Natural killer cell (primary cell): ENCODE measurements around the gene ZNF618. TPM values are rescaled to one million over a fixed set of nuclear protein-coding genes. Genes with fewer than 3 reads are reported as not detected.

Experiments
- ATAC-seq, 3 donors: fragments of 150-1000 bp in 2 of 3; fragments of 200-7000 bp in 1 of 3; cut with Tn5 transposase; 1 replicate in 1 of 3; 2 replicates in 2 of 3; pipeline ENCODE4 v1.10.0; 2021; ENCODE audit warnings: mild to moderate bottlenecking in 2 of 3, moderate library complexity in 2 of 3
- DNase-seq, 2 donors: peaks; one replicate each; pipeline versions ENCODE4 v3.0.0 to v3.0.0-alpha.2; 2013 to 2021; ENCODE audit warnings: mixed read lengths in 1 of 2
- H3K27ac ChIP-seq: one replicate; pipeline ENCODE4 v1.5.1; 2013; ENCODE audit warnings: mild to moderate bottlenecking, low read length
- H3K27me3 ChIP-seq: one replicate; pipeline ENCODE4 v1.6.1; 2013; ENCODE audit warnings: low read length; ENCODE audit not compliant: control insufficient read depth, insufficient read depth
- H3K36me3 ChIP-seq: one replicate; pipeline ENCODE4 v1.6.1; 2013; ENCODE audit warnings: low read length; ENCODE audit not compliant: control insufficient read depth, insufficient read depth
- H3K4me1 ChIP-seq: one replicate; pipeline ENCODE4 v1.6.1; 2013; ENCODE audit warnings: low read length; ENCODE audit not compliant: control insufficient read depth, insufficient read depth
- H3K4me3 ChIP-seq: one replicate; pipeline ENCODE4 v1.5.1; 2013; ENCODE audit warnings: low read length
- H3K9me3 ChIP-seq: one replicate; pipeline ENCODE4 v1.6.1; 2013; ENCODE audit warnings: low read length; ENCODE audit not compliant: control insufficient read depth, insufficient read depth
- H3K27ac Mint-ChIP-seq, 2 donors: one replicate each; pipeline ENCODE4 v1.8.0; 2022; ENCODE audit warnings: mild to moderate bottlenecking in 2 of 2, mixed read lengths in 2 of 2, moderate library complexity in 1 of 2
- H3K27me3 Mint-ChIP-seq, 2 donors: one replicate each; pipeline ENCODE4 v1.8.0; 2022; ENCODE audit warnings: low read depth in 2 of 2, mixed read lengths in 2 of 2
- H3K36me3 Mint-ChIP-seq: one replicate; pipeline ENCODE4 v1.8.0; 2022; ENCODE audit warnings: mixed read lengths
- H3K4me1 Mint-ChIP-seq, 2 donors: one replicate each; pipeline ENCODE4 v1.8.0; 2022; ENCODE audit warnings: mixed read lengths in 2 of 2
- H3K4me3 Mint-ChIP-seq: one replicate; pipeline ENCODE4 v1.8.0; 2022; ENCODE audit warnings: mild to moderate bottlenecking, moderate library complexity, mixed read lengths
- H3K9me3 Mint-ChIP-seq, 2 donors: one replicate each; pipeline ENCODE4 v1.8.0; 2022; ENCODE audit warnings: mixed read lengths in 2 of 2
- WGBS: methylation state at CpG from one replicate; pipeline ENCODE4 v1.1.7; 2013; ENCODE audit warnings: missing lambda C conversion rate; ENCODE audit not compliant: insufficient coverage; 5-methylcytosine and 5-hydroxymethylcytosine counted together
- intact Hi-C: fragments of 100-400 bp; cut with micrococcal nuclease; formaldehyde crosslinking; loops from one replicate; pipeline ENCODE4 v1.14.2; 2022
- total RNA-seq, 4 donors: library from RNA; stranded (reverse); fragments of 120-200 nt in 1 of 4; gene quantifications; one replicate each; pipeline versions ENCODE4 v1.2.3 to v1.2.4, GENCODE V29; 2013 to 2022
- TF ChIP-seq, protein P1 (sequence below): fragments of 200-600 bp; IDR thresholded peaks from one replicate; pipeline ENCODE4 v1.8.0; 2022; ENCODE audit warnings: antibody characterized with exemption

Gene ZNF618
- total RNA-seq, 3 donors from 2014 or later (not counting 1 experiment from before 2014, with no cell fraction given) = 9.2 to 10.7 (median 10.0) TPM

DNA sequence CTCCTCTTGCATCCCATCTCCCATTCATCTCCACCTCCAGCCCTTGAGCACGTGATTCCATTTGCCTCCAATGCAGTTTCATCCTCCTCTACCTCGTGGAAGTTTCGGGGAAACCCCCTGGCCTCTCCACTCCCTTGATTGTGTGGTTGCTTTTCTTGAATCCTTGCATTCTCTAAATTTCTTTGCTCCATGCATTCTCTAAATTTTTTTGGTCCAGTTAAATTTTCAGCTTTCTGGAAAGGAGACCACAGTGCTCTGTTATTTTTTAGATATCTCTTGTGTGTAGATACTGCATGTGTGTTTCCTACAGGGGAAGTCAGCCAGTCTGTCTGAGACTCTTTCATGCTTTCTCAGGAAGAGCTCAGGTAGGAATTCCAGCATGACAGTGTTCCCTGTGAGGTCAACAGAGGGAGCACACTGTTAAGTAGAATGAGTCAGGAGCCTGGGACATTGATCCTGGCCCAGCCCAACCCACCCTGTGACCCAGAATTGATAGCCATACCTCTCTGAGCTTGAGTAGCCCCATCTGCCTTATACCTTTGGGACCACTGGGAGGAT is 149.2 kb downstream of the ZNF618 start:
- Histone ChIP-seq H3K27ac (no peak overlapping the region), H3K4me1 (no peaks in the 10 kb centered on the region), H3K4me3 (no peak overlapping the region), H3K9me3 (no peaks in the 10 kb centered on the region), H3K36me3 (peaks cover 2% of the 10 kb centered on the region), H3K27me3 (no peaks in the 10 kb centered on the region)
- peaks cover 10 to 21% of the 10 kb centered on the region in 2 donors for H3K9me3 Mint-ChIP-seq
- intact Hi-C loops = no loop called here
- DNase-seq (no peak), ATAC-seq (no peak)
- H3K27me3 Mint-ChIP-seq = no peaks in the 10 kb centered on the region
- TF ChIP-seq, protein P1, sequence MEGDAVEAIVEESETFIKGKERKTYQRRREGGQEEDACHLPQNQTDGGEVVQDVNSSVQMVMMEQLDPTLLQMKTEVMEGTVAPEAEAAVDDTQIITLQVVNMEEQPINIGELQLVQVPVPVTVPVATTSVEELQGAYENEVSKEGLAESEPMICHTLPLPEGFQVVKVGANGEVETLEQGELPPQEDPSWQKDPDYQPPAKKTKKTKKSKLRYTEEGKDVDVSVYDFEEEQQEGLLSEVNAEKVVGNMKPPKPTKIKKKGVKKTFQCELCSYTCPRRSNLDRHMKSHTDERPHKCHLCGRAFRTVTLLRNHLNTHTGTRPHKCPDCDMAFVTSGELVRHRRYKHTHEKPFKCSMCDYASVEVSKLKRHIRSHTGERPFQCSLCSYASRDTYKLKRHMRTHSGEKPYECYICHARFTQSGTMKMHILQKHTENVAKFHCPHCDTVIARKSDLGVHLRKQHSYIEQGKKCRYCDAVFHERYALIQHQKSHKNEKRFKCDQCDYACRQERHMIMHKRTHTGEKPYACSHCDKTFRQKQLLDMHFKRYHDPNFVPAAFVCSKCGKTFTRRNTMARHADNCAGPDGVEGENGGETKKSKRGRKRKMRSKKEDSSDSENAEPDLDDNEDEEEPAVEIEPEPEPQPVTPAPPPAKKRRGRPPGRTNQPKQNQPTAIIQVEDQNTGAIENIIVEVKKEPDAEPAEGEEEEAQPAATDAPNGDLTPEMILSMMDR = no peak
- H3K4me3 Mint-ChIP-seq = no peak overlapping the region
- no peak overlapping the region for H3K27ac Mint-ChIP-seq
- WGBS = 75% methylated on average over 3 of the region's 3 CpGs
- no peaks in the 10 kb centered on the region for H3K4me1 Mint-ChIP-seq
- peaks cover 33% of the 10 kb centered on the region for H3K36me3 Mint-ChIP-seq

DNA sequence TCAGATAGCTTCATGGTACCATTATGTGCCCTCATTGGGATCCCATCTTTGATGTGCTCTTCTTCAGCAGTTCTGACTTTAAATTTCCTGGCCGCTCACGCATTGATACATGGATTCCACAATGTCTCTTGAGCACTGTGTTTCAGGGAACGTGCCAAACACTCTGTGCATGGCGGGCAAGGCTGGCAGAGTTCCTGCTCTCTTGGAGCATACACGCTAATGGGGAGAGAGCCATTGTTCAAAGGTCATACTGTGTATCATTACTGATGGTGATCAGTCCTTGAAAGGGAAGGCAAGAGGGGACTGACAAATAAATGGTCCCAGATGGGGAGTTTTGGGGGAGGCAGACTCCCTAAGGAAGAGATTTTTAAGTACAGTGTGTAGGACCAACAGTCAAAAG is 149.7 kb downstream of the ZNF618 start:
- Histone ChIP-seq H3K27ac (no peak overlapping the region), H3K36me3 (peaks cover 2% of the 10 kb centered on the region), H3K4me1 (no peaks in the 10 kb centered on the region), H3K4me3 (no peak overlapping the region), H3K27me3 (no peaks in the 10 kb centered on the region), H3K9me3 (no peaks in the 10 kb centered on the region)
- 92% methylated on average over 5 of the region's 5 CpGs for WGBS
- peaks cover 10 to 21% of the 10 kb centered on the region in 2 donors for H3K9me3 Mint-ChIP-seq
- TF ChIP-seq, protein P1 = no peak
- no peaks in the 10 kb centered on the region for H3K4me1 Mint-ChIP-seq
- no peak for DNase-seq
- H3K27ac Mint-ChIP-seq = no peak overlapping the region
- ATAC-seq = no peak
- intact Hi-C loops = no loop called here
- no peaks in the 10 kb centered on the region for H3K27me3 Mint-ChIP-seq
- H3K36me3 Mint-ChIP-seq = peaks cover 33% of the 10 kb centered on the region
- no peak overlapping the region for H3K4me3 Mint-ChIP-seq

DNA sequence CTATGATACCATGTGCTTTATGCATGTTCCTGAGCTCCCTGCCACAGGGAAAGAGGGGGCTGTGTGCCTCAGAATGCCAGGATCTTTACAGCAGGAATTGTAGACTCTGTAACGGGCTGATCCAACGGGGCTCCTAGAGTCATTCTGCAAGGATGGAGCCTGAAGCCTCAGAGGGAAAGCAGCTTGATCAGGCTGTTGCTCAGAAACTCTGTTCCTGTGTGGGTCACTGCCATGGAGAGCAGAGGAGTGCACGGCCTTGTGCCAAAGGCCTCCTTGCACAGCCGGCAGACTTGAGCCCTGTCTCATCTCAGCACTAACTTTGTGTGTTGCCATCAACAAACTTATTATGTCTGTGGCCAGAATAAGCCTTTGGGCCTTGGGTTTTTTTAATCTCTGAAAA is 150.2 kb downstream of the ZNF618 start:
- Mint-ChIP-seq H3K9me3 (peaks cover 10 to 21% of the 10 kb centered on the region in 2 donors), H3K36me3 (peaks cover 33% of the 10 kb centered on the region), H3K27ac (no peak overlapping the region), H3K27me3 (no peaks in the 10 kb centered on the region), H3K4me1 (no peaks in the 10 kb centered on the region), H3K4me3 (no peak overlapping the region)
- TF ChIP-seq, protein P1 = no peak
- H3K9me3 ChIP-seq = no peaks in the 10 kb centered on the region
- intact Hi-C loops = no loop called here
- 95% methylated on average over 4 of the region's 4 CpGs for WGBS
- DNase-seq (no peak), ATAC-seq (no peak)
- H3K4me3 ChIP-seq = no peak overlapping the region
- no peak overlapping the region for H3K27ac ChIP-seq
- no peaks in the 10 kb centered on the region for H3K27me3 ChIP-seq
- peaks cover 2% of the 10 kb centered on the region for H3K36me3 ChIP-seq
- no peaks in the 10 kb centered on the region for H3K4me1 ChIP-seq
